Ishikawa (cell line): ENCODE data around the gene MYO18A.

Experiments used
- CEBPB ChIP-seq: IDR thresholded peaks from 2 replicates; pipeline ENCODE4 v1.6.1; 2012
- CREB1 ChIP-seq: IDR thresholded peaks from 2 replicates; pipeline ENCODE4 v1.6.1; 2012; ENCODE audit warnings: low read depth
- EGR1 ChIP-seq: IDR thresholded peaks from 2 replicates; pipeline ENCODE4 v1.6.1; 2012
- EP300 ChIP-seq: IDR thresholded peaks from 2 replicates; pipeline ENCODE4 v1.6.1; 2012; ENCODE audit warnings: borderline replicate concordance
- FOXM1 ChIP-seq: IDR thresholded peaks from 2 replicates; pipeline ENCODE4 v1.6.1; 2012; ENCODE audit warnings: low read depth, borderline replicate concordance
- MAX ChIP-seq: IDR thresholded peaks from 2 replicates; pipeline ENCODE4 v1.6.1; 2012
- RAD21 ChIP-seq: IDR thresholded peaks from 2 replicates; pipeline ENCODE4 v1.6.1; 2012; ENCODE audit warnings: low read depth
- REST ChIP-seq: IDR thresholded peaks from 2 replicates; pipeline ENCODE4 v1.6.1; 2012; ENCODE audit warnings: low read depth, mild to moderate bottlenecking
- TAF1 ChIP-seq: IDR thresholded peaks from 2 replicates; pipeline ENCODE4 v1.6.1; 2012; ENCODE audit warnings: low read depth, mild to moderate bottlenecking
- TCF12 ChIP-seq: IDR thresholded peaks from 2 replicates; pipeline ENCODE4 v1.6.1; 2012; ENCODE audit warnings: low read depth
- TEAD4 ChIP-seq: IDR thresholded peaks from 2 replicates; pipeline ENCODE4 v1.6.1; 2012
- USF1 ChIP-seq: IDR thresholded peaks from 2 replicates; pipeline ENCODE4 v1.6.1; 2012
- YY1 ChIP-seq: IDR thresholded peaks from 2 replicates; pipeline ENCODE4 v1.6.1; 2012; ENCODE audit warnings: low read depth
- ZBTB7A ChIP-seq: IDR thresholded peaks from 2 replicates; pipeline ENCODE4 v1.6.1; 2012; ENCODE audit warnings: low read depth

GRCh38 chr17:29050176-29050575 is 130.0 kb downstream of the MYO18A start:
- TF ChIP-seq CEBPB (no peak), FOXM1 (no peak), RAD21 (no peak), EP300 (no peak), TAF1 (no peak), YY1 (no peak), MAX (no peak), EGR1 (no peak), REST (no peak), USF1 (no peak), TCF12 (no peak), CREB1 (no peak), ZBTB7A (no peak), TEAD4 (no peak)
